Left ventricle myocardium superior (tissue), 1 donor: ENCODE measurements around the gene HPCAL1. TPM values are rescaled to one million over a fixed set of nuclear protein-coding genes. Genes with fewer than 3 reads are reported as not detected.
A peak's percentile ranks its signal among the peaks of the same experiment; 100 is the strongest.
"Not testable (repeated sequence)": the region's sequence is repeated elsewhere in the genome, so short reads cannot be mapped to it uniquely, and the experiment has no call there.

Experiments used
- ATAC-seq: fragments of 200-7000 bp; cut with Tn5 transposase; one replicate; pipeline ENCODE4 v1.9.1; 2020; ENCODE audit warnings: mild to moderate bottlenecking, moderate library complexity
- DNase-seq: peaks from one replicate; pipeline ENCODE4 v3.0.0-alpha.2; 2020
- intact Hi-C: fragments of 100-400 bp; cut with micrococcal nuclease; formaldehyde crosslinking; loops from one replicate; pipeline ENCODE4 v1.11.0; 2022
- total RNA-seq: library from RNA; stranded (reverse); fragmentation: NEBNext Ultra II Directional; extraction: Animal tissue kit (Norgen Biotek cat#: 25700); gene quantifications from one replicate; pipeline ENCODE4 v1.2.1, GENCODE V29; 2021
- donor health status: DM: no; HTN: yes; CAD: no; lungs with severe emphysema.

Gene HPCAL1
- total RNA-seq, 1 donor from 2014 or later: 40.5 TPM

- ATAC-seq (no peak), DNase-seq (no peak)
- intact Hi-C loops: no loop called here
Observed at GRCh38 chr2:10281891-10282290, 20.8 kb upstream of the HPCAL1 start.

- ATAC-seq (no peak), DNase-seq (no peak)
- intact Hi-C loops: no loop called here
Observed at GRCh38 chr2:10282611-10283105, 20.0 kb upstream of the HPCAL1 start.

GRCh38 chr2:10283106-10284062, 19.3 kb upstream of the HPCAL1 start:
- DNase-seq (no peak), ATAC-seq (no peak)
- intact Hi-C loops: no loop called here

- ATAC-seq (no peak), DNase-seq (no peak)
- intact Hi-C loops: no loop called here
Observed at GRCh38 chr2:10284108-10284870, 18.4 kb upstream of the HPCAL1 start.

GRCh38 chr2:10285191-10285555, 17.5 kb upstream of the HPCAL1 start:
- no peak for DNase-seq
- intact Hi-C loops: no loop called here
- ATAC-seq: peak; percentile 30

- DNase-seq (peak; percentile 85), ATAC-seq (peak; percentile 93)
- intact Hi-C loops: no loop called here
Observed at GRCh38 chr2:10285556-10286198, 17.0 kb upstream of the HPCAL1 start.

- DNase-seq (peak; percentile 77), ATAC-seq (peak; percentile 66)
- intact Hi-C loops: no loop called here
Observed at GRCh38 chr2:10286216-10287037, 16.3 kb upstream of the HPCAL1 start.

- intact Hi-C loops: no loop called here
- no peak for ATAC-seq
- no peak for DNase-seq
Observed at GRCh38 chr2:10287761-10288160, 14.9 kb upstream of the HPCAL1 start.

- ATAC-seq: no peak
- intact Hi-C loops: no loop called here
- no peak for DNase-seq
Observed at GRCh38 chr2:10288606-10289005, 14.1 kb upstream of the HPCAL1 start.

- ATAC-seq (no peak), DNase-seq (no peak)
- intact Hi-C loops: no loop called here
Observed at GRCh38 chr2:10289352-10289751, 13.4 kb upstream of the HPCAL1 start.

GRCh38 chr2:10289891-10290290, 12.8 kb upstream of the HPCAL1 start:
- intact Hi-C loops: no loop called here
- no peak for DNase-seq
- no peak for ATAC-seq

- DNase-seq, ATAC-seq, intact Hi-C loops: not testable (repeated sequence)
Observed at GRCh38 chr2:10291376-10291775, 11.3 kb upstream of the HPCAL1 start.

- DNase-seq (no peak), ATAC-seq (no peak)
- intact Hi-C loops: no loop called here
Observed at GRCh38 chr2:10292033-10292432, 10.7 kb upstream of the HPCAL1 start.

- intact Hi-C loops: no loop called here
- DNase-seq: no peak
- ATAC-seq: no peak
Observed at GRCh38 chr2:10293603-10294002, 9.1 kb upstream of the HPCAL1 start.

- intact Hi-C loops: no loop called here
- ATAC-seq (no peak), DNase-seq (no peak)
Observed at GRCh38 chr2:10294077-10294476, 8.6 kb upstream of the HPCAL1 start.

GRCh38 chr2:10295649-10296048, 7.1 kb upstream of the HPCAL1 start:
- DNase-seq, intact Hi-C loops, ATAC-seq: not testable (repeated sequence)

- no peak for DNase-seq
- no peak for ATAC-seq
- intact Hi-C loops: no loop called here
Observed at GRCh38 chr2:10296142-10296541, 6.6 kb upstream of the HPCAL1 start.

GRCh38 chr2:10297191-10297830, 5.4 kb upstream of the HPCAL1 start:
- DNase-seq (no peak), ATAC-seq (no peak)
- intact Hi-C loops: no loop called here
